HCT116 (cell line): ENCODE measurements around the gene ZNF618.

ENCODE experiments used
- CTCF ChIP-seq, 3 experiments: fragments of 200-600 bp in 1 of 3; sonication (generic) in 1 of 3; IDR thresholded peaks in 2 of 3; conservative IDR thresholded peaks in 1 of 3; 2 replicates each; pipeline ENCODE4 v1.5.1; 2012 to 2017; ENCODE audit warnings: low read depth in 2 of 3, low read length in 2 of 3, antibody characterized with exemption in 1 of 3, borderline replicate concordance in 1 of 3, control low read depth in 1 of 3, mild to moderate bottlenecking in 1 of 3, mixed read lengths in 1 of 3, mixed run types in 1 of 3, moderate library complexity in 1 of 3; ENCODE audit not compliant: insufficient read depth in 1 of 3
- EGR1 ChIP-seq: IDR thresholded peaks from 2 replicates; pipeline ENCODE4 v1.6.1; 2012; ENCODE audit warnings: low read depth
- EZH2 ChIP-seq: fragments of 200-600 bp; sonication (generic); IDR thresholded peaks from 2 replicates; pipeline ENCODE4 v1.6.1; 2017; ENCODE audit warnings: antibody characterized with exemption, mixed run types
- POLR2A ChIP-seq: IDR thresholded peaks from 2 replicates; pipeline ENCODE4 v1.7.0; 2011; ENCODE audit warnings: borderline replicate concordance; ENCODE audit not compliant: insufficient read depth, insufficient read length; ENCODE audit errors: extremely low read depth
- SIN3A ChIP-seq: IDR thresholded peaks from 2 replicates; pipeline ENCODE4 v1.6.1; 2012; ENCODE audit warnings: low read depth
- YY1 ChIP-seq: IDR thresholded peaks from 2 replicates; pipeline ENCODE4 v1.6.1; 2011; ENCODE audit warnings: low read length, low read depth, moderate library complexity, mild to moderate bottlenecking; ENCODE audit not compliant: insufficient replicate concordance; ENCODE audit errors: extremely low read depth

GRCh38 chr9:114016629-114017423 lies 140.7 kb downstream of the ZNF618 start:
- TF ChIP-seq SIN3A, result no peak
- no peak for TF ChIP-seq POLR2A
- no peak for TF ChIP-seq CTCF (IDR thresholded peaks at IDR 0.05 in 2 of 3, conservative IDR thresholded peaks at IDR 0.05 in 1 of 3; ENCODE audit: borderline replicate concordance in 1 of 3, insufficient read depth in 1 of 3, low read depth in 2 of 3, low read length in 2 of 3)
- no peak for TF ChIP-seq YY1
- TF ChIP-seq EGR1, result no peak
- TF ChIP-seq EZH2, result no peak
